CD14-positive monocyte (primary cell): ENCODE data around the gene ZFHX2. TPM values are rescaled to one million over a fixed set of nuclear protein-coding genes. Genes with fewer than 3 reads are reported as not detected.

Experiments
- DNase-seq, 3 donors: peaks; one replicate each; pipeline ENCODE4 v3.0.0-alpha.2; 2011 to 2022
- H2AFZ ChIP-seq: 2 replicates; pipeline ENCODE4 v1.6.0; 2012; ENCODE audit warnings: mild to moderate bottlenecking, low read depth, low read length, inconsistent platforms; ENCODE audit not compliant: insufficient read depth, poor library complexity, severe bottlenecking
- H3K27ac ChIP-seq, 2 donors: 1 replicate in 1 of 2; 2 replicates in 1 of 2; pipeline ENCODE4 v1.5.1; 2012 to 2013; ENCODE audit warnings: low read length in 2 of 2, control low read depth in 1 of 2, inconsistent platforms in 1 of 2, low read depth in 1 of 2, mild to moderate bottlenecking in 1 of 2
- H3K27me3 ChIP-seq, 2 donors: one replicate each; pipeline versions ENCODE4 v1.6.0 to v1.6.1; 2011 to 2013; ENCODE audit warnings: low read length in 2 of 2; ENCODE audit not compliant: control insufficient read depth in 2 of 2, insufficient read depth in 2 of 2
- H3K36me3 ChIP-seq, 2 donors: replicated peaks in 1 of 2; 1 replicate in 1 of 2; 2 replicates in 1 of 2; pipeline versions ENCODE4 v1.5.1 to v1.6.1; 2012 to 2013; ENCODE audit warnings: low read length in 2 of 2, control low read depth in 1 of 2, inconsistent platforms in 1 of 2, mild to moderate bottlenecking in 1 of 2; ENCODE audit not compliant: insufficient read depth in 2 of 2, control insufficient read depth in 1 of 2
- H3K4me1 ChIP-seq, 2 donors: 1 replicate in 1 of 2; 2 replicates in 1 of 2; pipeline versions ENCODE4 v1.5.1 to v1.6.1; 2012 to 2013; ENCODE audit warnings: low read length in 2 of 2, control low read depth in 1 of 2, inconsistent platforms in 1 of 2, mild to moderate bottlenecking in 1 of 2, moderate library complexity in 1 of 2; ENCODE audit not compliant: insufficient read depth in 2 of 2, control insufficient read depth in 1 of 2
- H3K4me2 ChIP-seq: replicated peaks from 2 replicates; pipeline ENCODE3; 2012; ENCODE audit warnings: low read length, moderate library complexity, mild to moderate bottlenecking; ENCODE audit not compliant: poor library complexity, severe bottlenecking; ENCODE audit errors: extremely low read depth
- H3K4me3 ChIP-seq, 3 experiments: fragments of 200-600 bp in 1 of 3; sonication (generic) in 1 of 3; replicated peaks in 1 of 3; 1 replicate in 2 of 3; 2 replicates in 1 of 3; pipeline ENCODE4 v1.5.1; 2011 to 2013; ENCODE audit warnings: low read length in 3 of 3, mild to moderate bottlenecking in 3 of 3, control low read depth in 2 of 3, low read depth in 2 of 3, inconsistent platforms in 1 of 3, moderate library complexity in 1 of 3
- H3K79me2 ChIP-seq: 2 replicates; pipeline ENCODE4 v1.6.0; 2012; ENCODE audit warnings: mild to moderate bottlenecking, control low read depth, inconsistent platforms, low read length, moderate library complexity; ENCODE audit not compliant: insufficient read depth
- H3K9ac ChIP-seq: 2 replicates; pipeline ENCODE4 v1.6.0; 2017; ENCODE audit warnings: low read length, mild to moderate bottlenecking; ENCODE audit not compliant: insufficient read depth, poor library complexity, severe bottlenecking
- H3K9me3 ChIP-seq, 2 donors: replicated peaks in 1 of 2; 1 replicate in 1 of 2; 2 replicates in 1 of 2; pipeline versions ENCODE4 v1.5.1 to v1.6.1; 2012 to 2013; ENCODE audit warnings: low read length in 2 of 2, control low read depth in 1 of 2; ENCODE audit not compliant: control insufficient read depth in 1 of 2, insufficient read depth in 1 of 2
- H4K20me1 ChIP-seq: 2 replicates; pipeline ENCODE4 v1.6.0; 2012; ENCODE audit warnings: mild to moderate bottlenecking, low read length, control low read depth, moderate library complexity; ENCODE audit not compliant: insufficient read depth
- H3K27ac Mint-ChIP-seq, 7 donors: one replicate each; pipeline ENCODE4 v1.8.0; 2020; ENCODE audit warnings: mild to moderate bottlenecking in 7 of 7, mixed read lengths in 7 of 7, moderate library complexity in 6 of 7, inconsistent platforms in 2 of 7
- H3K27me3 Mint-ChIP-seq, 3 donors: one replicate each; pipeline ENCODE4 v1.8.0; 2021 to 2022; ENCODE audit warnings: low read depth in 3 of 3, mild to moderate bottlenecking in 3 of 3, mixed read lengths in 3 of 3, moderate library complexity in 3 of 3, inconsistent platforms in 1 of 3
- H3K36me3 Mint-ChIP-seq, 2 donors: one replicate each; pipeline ENCODE4 v1.8.0; 2020; ENCODE audit warnings: mixed read lengths in 2 of 2, inconsistent platforms in 1 of 2, mild to moderate bottlenecking in 1 of 2
- H3K4me1 Mint-ChIP-seq: one replicate; pipeline ENCODE4 v1.8.0; 2020; ENCODE audit warnings: mild to moderate bottlenecking, mixed read lengths
- H3K4me3 Mint-ChIP-seq, 2 donors: one replicate each; pipeline ENCODE4 v1.8.0; 2020; ENCODE audit warnings: mild to moderate bottlenecking in 2 of 2, mixed read lengths in 2 of 2, moderate library complexity in 1 of 2
- H3K9me3 Mint-ChIP-seq, 7 donors: one replicate each; pipeline ENCODE4 v1.8.0; 2020 to 2022; ENCODE audit warnings: mixed read lengths in 7 of 7, mild to moderate bottlenecking in 6 of 7, moderate library complexity in 6 of 7, inconsistent platforms in 2 of 7
- WGBS: methylation state at CpG from one replicate; pipeline ENCODE4 v1.1.5; 2013; ENCODE audit warnings: missing lambda C conversion rate; ENCODE audit not compliant: insufficient coverage; 5-methylcytosine and 5-hydroxymethylcytosine counted together
- intact Hi-C, 2 donors: fragments of 100-400 bp; cut with micrococcal nuclease; formaldehyde crosslinking; loops; one replicate each; pipeline versions ENCODE4 v1.15.0 to v1.15.1; 2023
- polyA plus RNA-seq, 3 donors: library from polyadenylated mRNA; depleted of rRNA in 1 of 3; unstranded in 2 of 3; stranded (reverse) in 1 of 3; fragments of 300-500 nt in 2 of 3; fragments of >200 nt in 1 of 3; fragmentation: Illumina TruSeq in 2 of 3; gene quantifications; 1 replicate in 2 of 3; 2 replicates in 1 of 3; pipeline ENCODE4 v1.2.3, GENCODE V29; 2012 to 2021
- TF ChIP-seq, protein P1 (sequence below): fragments of 200-600 bp; IDR thresholded peaks from one replicate; pipeline ENCODE4 v1.8.0; 2022; ENCODE audit warnings: antibody characterized with exemption, mild to moderate bottlenecking

The ZFHX2 gene
- polyA plus RNA-seq, 3 donors: 0.01 to 0.07 TPM; not detected in 1

DNA sequence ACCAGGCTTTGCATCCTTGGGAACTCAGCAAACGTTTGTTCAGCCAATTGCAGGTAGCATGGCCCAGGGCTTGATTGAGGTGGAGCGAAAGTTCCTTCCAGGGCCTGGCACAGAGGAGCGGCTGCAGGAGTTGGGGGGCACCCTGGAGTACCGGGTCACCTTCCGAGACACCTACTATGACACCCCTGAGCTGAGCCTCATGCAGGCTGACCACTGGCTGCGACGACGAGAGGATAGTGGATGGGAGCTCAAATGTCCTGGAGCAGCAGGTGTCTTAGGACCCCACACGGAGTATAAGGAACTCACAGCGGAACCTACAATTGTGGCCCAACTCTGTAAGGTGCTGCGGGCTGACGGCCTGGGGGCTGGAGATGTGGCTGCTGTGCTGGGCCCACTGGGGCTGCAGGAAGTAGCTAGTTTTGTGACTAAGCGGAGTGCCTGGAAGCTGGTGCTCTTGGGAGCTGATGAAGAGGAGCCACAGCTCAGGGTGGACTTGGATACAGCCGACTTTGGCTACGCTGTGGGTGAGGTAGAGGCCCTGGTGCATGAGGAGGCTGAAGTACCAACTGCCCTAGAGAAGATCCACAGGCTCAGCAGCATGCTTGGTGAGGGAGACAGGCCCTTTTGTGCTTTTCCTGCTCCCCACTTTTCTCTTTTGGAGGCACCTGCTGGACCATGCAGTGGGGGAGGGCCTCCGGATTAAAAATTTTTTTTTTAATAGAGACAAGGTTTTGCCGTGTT is 5.3 kb upstream of the ZFHX2 start:
- intact Hi-C loops: no loop called here
- Mint-ChIP-seq H3K36me3 (peaks cover 32 to 41% of the 10 kb centered on the region in 2 donors), H3K27ac (peak overlapping the region; percentile 70 to 95 (median 91)), H3K27me3 (peaks cover 0 to 1% (median 0%) of the 10 kb centered on the region in 3 donors), H3K4me1 (peaks cover 23% of the 10 kb centered on the region), H3K4me3 (peak overlapping the region; percentile 88 to 93), H3K9me3 (no peaks in the 10 kb centered on the region)
- Histone ChIP-seq H3K4me3 (peak overlapping the region; percentile 52 to 99 (median 70)), H3K36me3 (peaks cover 32 to 43% of the 10 kb centered on the region in 2 donors), H2AFZ (peak overlapping the region; percentile 95), H4K20me1 (peaks cover 7% of the 10 kb centered on the region), H3K27me3 (no peaks in the 10 kb centered on the region), H3K4me2 (peak overlapping the region; percentile 79), H3K9ac (peak overlapping the region; percentile 85), H3K9me3 (no peaks in the 10 kb centered on the region), H3K27ac (peak overlapping the region; percentile 33 to 91), H3K4me1 (peaks cover 17 to 26% of the 10 kb centered on the region in 2 donors), H3K79me2 (peaks cover 18% of the 10 kb centered on the region)
- 50% methylated on average over 11 of the region's 17 CpGs for WGBS
- TF ChIP-seq, protein P1, sequence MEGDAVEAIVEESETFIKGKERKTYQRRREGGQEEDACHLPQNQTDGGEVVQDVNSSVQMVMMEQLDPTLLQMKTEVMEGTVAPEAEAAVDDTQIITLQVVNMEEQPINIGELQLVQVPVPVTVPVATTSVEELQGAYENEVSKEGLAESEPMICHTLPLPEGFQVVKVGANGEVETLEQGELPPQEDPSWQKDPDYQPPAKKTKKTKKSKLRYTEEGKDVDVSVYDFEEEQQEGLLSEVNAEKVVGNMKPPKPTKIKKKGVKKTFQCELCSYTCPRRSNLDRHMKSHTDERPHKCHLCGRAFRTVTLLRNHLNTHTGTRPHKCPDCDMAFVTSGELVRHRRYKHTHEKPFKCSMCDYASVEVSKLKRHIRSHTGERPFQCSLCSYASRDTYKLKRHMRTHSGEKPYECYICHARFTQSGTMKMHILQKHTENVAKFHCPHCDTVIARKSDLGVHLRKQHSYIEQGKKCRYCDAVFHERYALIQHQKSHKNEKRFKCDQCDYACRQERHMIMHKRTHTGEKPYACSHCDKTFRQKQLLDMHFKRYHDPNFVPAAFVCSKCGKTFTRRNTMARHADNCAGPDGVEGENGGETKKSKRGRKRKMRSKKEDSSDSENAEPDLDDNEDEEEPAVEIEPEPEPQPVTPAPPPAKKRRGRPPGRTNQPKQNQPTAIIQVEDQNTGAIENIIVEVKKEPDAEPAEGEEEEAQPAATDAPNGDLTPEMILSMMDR: no peak
- DNase-seq: no peak

DNA sequence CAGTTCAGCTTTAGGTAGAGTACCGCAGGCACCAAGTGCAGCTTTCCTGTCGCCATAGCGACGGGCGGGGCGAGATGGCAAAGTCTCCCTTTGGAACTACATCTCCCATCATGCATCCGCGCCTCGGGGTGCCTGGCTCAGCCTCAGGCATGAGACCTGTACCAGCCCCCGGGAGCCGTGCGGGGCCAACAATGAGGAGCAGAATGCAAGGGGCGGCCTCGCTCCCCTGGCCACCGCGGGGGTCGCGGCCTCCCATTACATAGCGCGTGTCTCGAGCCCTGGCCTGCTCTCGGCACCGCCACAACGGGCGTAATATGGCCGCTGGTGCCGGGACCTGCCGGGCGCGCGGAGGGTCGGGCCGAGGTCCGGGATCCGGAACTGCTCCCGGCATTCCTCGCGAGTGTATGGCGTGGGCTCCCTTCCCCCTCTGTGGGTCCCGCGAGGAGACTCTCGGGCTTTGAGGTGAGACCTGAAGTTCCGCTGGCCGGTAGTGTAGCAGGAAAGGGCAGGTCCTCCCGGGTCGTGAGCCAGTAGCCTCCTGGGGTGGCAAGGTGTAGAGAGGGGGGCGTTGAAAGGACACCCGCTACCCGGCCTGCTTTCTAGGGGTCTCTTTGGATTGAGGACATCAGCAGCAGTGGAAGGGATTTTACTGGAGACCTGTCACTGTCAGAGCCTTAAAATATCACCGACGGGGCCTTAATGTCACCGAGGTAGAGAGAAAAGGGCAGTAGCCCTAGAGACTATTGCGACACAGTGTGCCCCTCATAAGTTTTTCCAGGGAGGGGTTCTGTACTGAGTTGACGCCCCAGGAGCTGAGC is 4.5 kb upstream of the ZFHX2 start, which contains the start of gene THTPA:
THTPA (plus strand) TSS at position 390 of the 818 bp plus-strand sequence. CDS start 487 bp downstream, outside the sequence.
- TF ChIP-seq, protein P1: no peak
- Histone ChIP-seq H3K4me3 (peak within 1 kb of the TSS; percentile 52 to 99 (median 70)), H3K27me3 (no peaks in the 10 kb centered on the region), H3K36me3 (peaks cover 25 to 35% of the 10 kb centered on the region in 2 donors), H2AFZ (peak within 1 kb of the TSS; percentile 95), H3K4me1 (peaks cover 19 to 31% of the 10 kb centered on the region in 2 donors), H3K27ac (peak within 1 kb of the TSS; percentile 33 to 91), H3K79me2 (peaks cover 18% of the 10 kb centered on the region), H3K9ac (peak within 1 kb of the TSS; percentile 85), H3K9me3 (no peaks in the 10 kb centered on the region), H4K20me1 (peaks cover 6% of the 10 kb centered on the region), H3K4me2 (peak within 1 kb of the TSS; percentile 79)
- WGBS: 1% methylated on average over 49 of the region's 54 CpGs
- DNase-seq: peak; percentile 76 to 84 (median 82)
- intact Hi-C loops: no loop called here
- H3K9me3 Mint-ChIP-seq: no peaks in the 10 kb centered on the region
- peak within 1 kb of the TSS; percentile 78 to 95 (median 92) for H3K27ac Mint-ChIP-seq
- H3K27me3 Mint-ChIP-seq: peaks cover 0 to 1% (median 0%) of the 10 kb centered on the region in 3 donors
- H3K4me1 Mint-ChIP-seq: peaks cover 25% of the 10 kb centered on the region
- H3K4me3 Mint-ChIP-seq: peak within 1 kb of the TSS; percentile 88 to 93
- H3K36me3 Mint-ChIP-seq: peaks cover 25 to 33% of the 10 kb centered on the region in 2 donors
